ENCODE data around the gene MYNN.

MYNN gene

GRCh38 chr3:169769287-169770181, 3.7 kb upstream of the MYNN start, which contains the start of gene ACTRT3 (continued):
- TF ChIP-seq HOXA7 (CRISPR knock-in tag; IDR thresholded peaks at IDR 0.05; ENCODE audit: borderline replicate concordance) (no peak), ZNF133 (tag by site-specific recombination; IDR thresholded peaks at IDR 0.05) (no peak), HOXD13 (CRISPR knock-in tag; IDR thresholded peaks at IDR 0.05; ENCODE audit: borderline replicate concordance) (no peak), ZNF514 (tag by site-specific recombination; IDR thresholded peaks at IDR 0.05) (no peak), KLF10 (tag by site-specific recombination; IDR thresholded peaks at IDR 0.05) (no peak; the same call in 1 of the 2 replicates), TRIM28 (IDR thresholded peaks at IDR 0.05; ENCODE audit: borderline replicate concordance, low read length) (peak; percentile 48; the same call in 1 of the 2 replicates), ZNF623 (tag by site-specific recombination; IDR thresholded peaks at IDR 0.05) (no peak), ZNF146 (tag by site-specific recombination; IDR thresholded peaks at IDR 0.05) (no peak), ZNF596 (tag by site-specific recombination; IDR thresholded peaks at IDR 0.05) (no peak), ZNF302 (tag by site-specific recombination; IDR thresholded peaks at IDR 0.05; ENCODE audit: low read depth) (no peak), ZNF561 (tag by site-specific recombination; IDR thresholded peaks at IDR 0.05; ENCODE audit: borderline replicate concordance) (peak; percentile 71; the same call in 1 of the 2 replicates), SETDB1 (IDR thresholded peaks at IDR 0.05; ENCODE audit: insufficient read length, low read length) (no peak), GLIS2 (tag by site-specific recombination; IDR thresholded peaks at IDR 0.05) (peak; percentile 98), ZNF600 (tag by site-specific recombination; IDR thresholded peaks at IDR 0.05) (peak; percentile 82), ZNF785 (tag by site-specific recombination; IDR thresholded peaks at IDR 0.05) (no peak), ZNF792 (tag by site-specific recombination; IDR thresholded peaks at IDR 0.05) (no peak), ZBTB8A (tag by site-specific recombination; IDR thresholded peaks at IDR 0.05) (peak; percentile 93), ZNF398 (tag by site-specific recombination; IDR thresholded peaks at IDR 0.05) (no peak), ZNF830 (tag by site-specific recombination; IDR thresholded peaks at IDR 0.05; ENCODE audit: low read depth) (no peak), ZNF426 (tag by site-specific recombination; IDR thresholded peaks at IDR 0.05) (no peak), ZNF341 (tag by site-specific recombination; IDR thresholded peaks at IDR 0.05; ENCODE audit: low read depth) (peak; percentile 93), ZNF571 (tag by site-specific recombination; IDR thresholded peaks at IDR 0.05) (no peak), ZNF391 (tag by site-specific recombination; IDR thresholded peaks at IDR 0.05; ENCODE audit: borderline replicate concordance, low read depth) (no peak), ZFP69B (tag by site-specific recombination; IDR thresholded peaks at IDR 0.05) (0 out of 2 replicates have a peak, but pooled peaks have one; percentile 21), ZNF704 (tag by site-specific recombination; IDR thresholded peaks at IDR 0.05) (no peak), EGR2 (tag by site-specific recombination; IDR thresholded peaks at IDR 0.05; ENCODE audit: low read depth) (0 out of 2 replicates have a peak, but pooled peaks have one; percentile 25), PRDM2 (tag by site-specific recombination; IDR thresholded peaks at IDR 0.05; ENCODE audit: borderline replicate concordance) (no peak), ZNF121 (tag by site-specific recombination; IDR thresholded peaks at IDR 0.05) (no peak), ZNF132 (tag by site-specific recombination; IDR thresholded peaks at IDR 0.05; ENCODE audit: borderline replicate concordance) (no peak), ZSCAN16 (tag by site-specific recombination; IDR thresholded peaks at IDR 0.05) (no peak)
- TF ChIP-seq, protein P1, sequence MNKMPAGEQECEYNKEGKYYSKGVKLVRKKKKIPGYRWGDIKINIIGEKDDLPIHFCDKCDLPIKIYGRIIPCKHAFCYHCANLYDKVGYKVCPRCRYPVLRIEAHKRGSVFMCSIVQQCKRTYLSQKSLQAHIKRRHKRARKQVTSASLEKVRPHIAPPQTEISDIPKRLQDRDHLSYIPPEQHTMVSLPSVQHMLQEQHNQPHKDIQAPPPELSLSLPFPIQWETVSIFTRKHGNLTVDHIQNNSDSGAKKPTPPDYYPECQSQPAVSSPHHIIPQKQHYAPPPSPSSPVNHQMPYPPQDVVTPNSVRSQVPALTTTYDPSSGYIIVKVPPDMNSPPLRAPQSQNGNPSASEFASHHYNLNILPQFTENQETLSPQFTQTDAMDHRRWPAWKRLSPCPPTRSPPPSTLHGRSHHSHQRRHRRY (tag by site-specific recombination; IDR thresholded peaks at IDR 0.05) = no peak
